HEK293 (cell line): ENCODE measurements around the gene POLG2.

Experiments
- YY2 ChIP-seq: fragments of 450-650 bp; formaldehyde crosslinking; IDR thresholded peaks from 2 replicates; pipeline ENCODE4 v1.5.1; 2016; ENCODE audit warnings: missing biosample characterization, missing genetic modification characterization
- ZBTB17 ChIP-seq: fragments of 450-650 bp; formaldehyde crosslinking; IDR thresholded peaks from 2 replicates; pipeline ENCODE4 v1.5.1; 2016; ENCODE audit warnings: missing biosample characterization, missing genetic modification characterization
- ZBTB21 ChIP-seq: fragments of 450-650 bp; formaldehyde crosslinking; IDR thresholded peaks from 2 replicates; pipeline ENCODE4 v1.5.1; 2017; ENCODE audit warnings: missing biosample characterization, missing genetic modification characterization
- ZNF133 ChIP-seq: fragments of 450-650 bp; formaldehyde crosslinking; IDR thresholded peaks from 2 replicates; pipeline ENCODE4 v1.5.1; 2016; ENCODE audit warnings: missing biosample characterization, missing genetic modification characterization
- ZNF221 ChIP-seq: fragments of 450-650 bp; formaldehyde crosslinking; IDR thresholded peaks from 2 replicates; pipeline ENCODE4 v1.5.1; 2017; ENCODE audit warnings: missing biosample characterization, missing genetic modification characterization, borderline replicate concordance
- ZNF274 ChIP-seq, 2 experiments: fragments of 200-500 bp in 1 of 2; fragments of 450-650 bp in 1 of 2; sonication (Bioruptor generic) in 1 of 2; formaldehyde crosslinking in 1 of 2; IDR thresholded peaks; 2 replicates each; pipeline versions ENCODE4 v1.5.1 to v1.6.1; 2014 to 2016; ENCODE audit warnings: borderline replicate concordance in 1 of 2, inconsistent platforms in 1 of 2, low read length in 1 of 2, missing biosample characterization in 1 of 2, missing genetic modification characterization in 1 of 2
- ZNF354C ChIP-seq: fragments of 450-650 bp; formaldehyde crosslinking; IDR thresholded peaks from 2 replicates; pipeline ENCODE4 v1.5.1; 2016; ENCODE audit warnings: missing biosample characterization, missing genetic modification characterization, low read depth, borderline replicate concordance
- ZNF394 ChIP-seq: fragments of 450-650 bp; formaldehyde crosslinking; IDR thresholded peaks from 2 replicates; pipeline ENCODE4 v1.5.1; 2016; ENCODE audit warnings: missing biosample characterization, missing genetic modification characterization, mild to moderate bottlenecking, moderate library complexity, borderline replicate concordance
- ZNF423 ChIP-seq: fragments of 450-650 bp; formaldehyde crosslinking; IDR thresholded peaks from 2 replicates; pipeline ENCODE4 v1.5.1; 2016; ENCODE audit warnings: missing biosample characterization, missing genetic modification characterization
- ZNF48 ChIP-seq: fragments of 450-650 bp; formaldehyde crosslinking; IDR thresholded peaks from 2 replicates; pipeline ENCODE4 v1.5.1; 2016; ENCODE audit warnings: missing biosample characterization, missing genetic modification characterization
- ZNF548 ChIP-seq: fragments of 450-650 bp; formaldehyde crosslinking; IDR thresholded peaks from 2 replicates; pipeline ENCODE4 v1.5.1; 2016; ENCODE audit warnings: missing biosample characterization, missing genetic modification characterization
- ZNF558 ChIP-seq: fragments of 450-650 bp; formaldehyde crosslinking; IDR thresholded peaks from 2 replicates; pipeline ENCODE4 v1.5.1; 2016; ENCODE audit warnings: missing biosample characterization, missing genetic modification characterization
- ZNF670 ChIP-seq: fragments of 450-650 bp; formaldehyde crosslinking; IDR thresholded peaks from 2 replicates; pipeline ENCODE4 v1.5.1; 2016; ENCODE audit warnings: missing biosample characterization, missing genetic modification characterization, low read depth
- TF ChIP-seq, protein P1 (sequence below): fragments of 450-650 bp; formaldehyde crosslinking; IDR thresholded peaks from 2 replicates; pipeline ENCODE4 v1.5.1; 2017; ENCODE audit warnings: missing biosample characterization, missing genetic modification characterization
- TF ChIP-seq, protein P2 (sequence below): fragments of 450-650 bp; formaldehyde crosslinking; IDR thresholded peaks from 2 replicates; pipeline ENCODE4 v1.5.1; 2016; ENCODE audit warnings: missing biosample characterization, missing genetic modification characterization, low read depth
- TF ChIP-seq, protein P3 (sequence below): fragments of 450-650 bp; formaldehyde crosslinking; IDR thresholded peaks from 2 replicates; pipeline ENCODE4 v1.5.1; 2016; ENCODE audit warnings: missing biosample characterization, missing genetic modification characterization
- TF ChIP-seq, protein P4 (sequence below): fragments of 450-650 bp; formaldehyde crosslinking; IDR thresholded peaks from 2 replicates; pipeline ENCODE4 v1.5.1; 2016; ENCODE audit warnings: missing biosample characterization, missing genetic modification characterization, borderline replicate concordance
- TF ChIP-seq, protein P5 (sequence below): fragments of 450-650 bp; formaldehyde crosslinking; optimal IDR thresholded peaks from 2 replicates; pipeline ENCODE3; 2016; ENCODE audit warnings: missing biosample characterization, mild to moderate bottlenecking, missing genetic modification characterization
- TF ChIP-seq, protein P6 (sequence below): fragments of 450-650 bp; formaldehyde crosslinking; IDR thresholded peaks from 2 replicates; pipeline ENCODE4 v1.5.1; 2016; ENCODE audit warnings: missing biosample characterization, missing genetic modification characterization, low read depth
- TF ChIP-seq, protein P7 (sequence below): fragments of 450-650 bp; formaldehyde crosslinking; IDR thresholded peaks from 2 replicates; pipeline ENCODE4 v1.5.0; 2017; ENCODE audit warnings: missing biosample characterization, missing genetic modification characterization, borderline replicate concordance

Gene POLG2

DNA sequence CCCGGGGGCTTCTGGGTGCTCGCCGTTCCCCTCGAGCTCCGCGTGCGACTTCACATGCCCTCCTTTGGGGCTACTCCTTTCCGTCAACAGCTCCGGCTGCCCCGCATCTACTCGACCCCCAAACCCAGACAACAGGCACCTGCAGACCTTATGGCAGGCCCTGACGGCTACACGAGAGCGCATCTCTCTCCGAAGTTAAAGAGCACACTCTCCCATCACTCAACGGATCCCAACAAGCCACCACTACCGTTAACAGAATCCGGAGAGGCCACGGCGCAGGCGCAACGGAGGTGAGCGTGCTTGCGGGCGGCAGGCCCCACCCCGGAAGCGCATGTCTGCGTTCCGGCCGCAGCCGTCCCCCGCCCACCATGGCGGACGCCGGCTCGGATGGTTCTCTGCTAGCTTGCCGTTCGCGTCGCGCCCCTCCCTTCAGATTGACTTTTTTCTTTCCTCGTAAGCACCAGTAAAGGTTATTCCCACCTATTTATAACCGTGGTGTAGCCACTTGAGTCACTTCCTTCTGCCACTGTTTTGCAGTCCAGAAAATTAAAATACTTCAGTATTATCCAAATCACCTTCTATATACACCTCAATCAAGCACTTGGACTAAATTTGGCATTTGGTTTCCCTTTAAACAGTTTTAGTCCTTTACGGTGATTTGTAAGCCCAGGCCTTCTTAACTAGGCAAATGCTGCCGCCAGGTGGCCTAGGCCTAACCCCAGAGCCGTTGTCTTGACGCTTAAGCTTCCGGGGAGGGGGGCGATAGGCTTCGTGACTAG, at the start of gene POLG2 (continued):
- TF ChIP-seq, protein P1, sequence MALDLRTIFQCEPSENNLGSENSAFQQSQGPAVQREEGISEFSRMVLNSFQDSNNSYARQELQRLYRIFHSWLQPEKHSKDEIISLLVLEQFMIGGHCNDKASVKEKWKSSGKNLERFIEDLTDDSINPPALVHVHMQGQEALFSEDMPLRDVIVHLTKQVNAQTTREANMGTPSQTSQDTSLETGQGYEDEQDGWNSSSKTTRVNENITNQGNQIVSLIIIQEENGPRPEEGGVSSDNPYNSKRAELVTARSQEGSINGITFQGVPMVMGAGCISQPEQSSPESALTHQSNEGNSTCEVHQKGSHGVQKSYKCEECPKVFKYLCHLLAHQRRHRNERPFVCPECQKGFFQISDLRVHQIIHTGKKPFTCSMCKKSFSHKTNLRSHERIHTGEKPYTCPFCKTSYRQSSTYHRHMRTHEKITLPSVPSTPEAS (tag by site-specific recombination), result no peak
- TF ChIP-seq ZNF274 (IDR thresholded peaks at IDR 0.05; ENCODE audit: low read length) (no peak), ZNF274 (tag by site-specific recombination; IDR thresholded peaks at IDR 0.05; ENCODE audit: borderline replicate concordance) (no peak), ZNF548 (tag by site-specific recombination) (no peak), YY2 (tag by site-specific recombination) (peak; percentile 67; the same call in 1 of the 2 replicates), ZNF133 (tag by site-specific recombination) (no peak), ZNF423 (no peak), ZBTB17 (tag by site-specific recombination) (peak; percentile 45), ZNF670 (no peak), ZNF354C (tag by site-specific recombination) (no peak), ZBTB21 (no peak), ZNF48 (tag by site-specific recombination) (no peak), ZNF221 (no peak), ZNF394 (tag by site-specific recombination) (peak; percentile 48), ZNF558 (no peak)
- TF ChIP-seq, protein P2, sequence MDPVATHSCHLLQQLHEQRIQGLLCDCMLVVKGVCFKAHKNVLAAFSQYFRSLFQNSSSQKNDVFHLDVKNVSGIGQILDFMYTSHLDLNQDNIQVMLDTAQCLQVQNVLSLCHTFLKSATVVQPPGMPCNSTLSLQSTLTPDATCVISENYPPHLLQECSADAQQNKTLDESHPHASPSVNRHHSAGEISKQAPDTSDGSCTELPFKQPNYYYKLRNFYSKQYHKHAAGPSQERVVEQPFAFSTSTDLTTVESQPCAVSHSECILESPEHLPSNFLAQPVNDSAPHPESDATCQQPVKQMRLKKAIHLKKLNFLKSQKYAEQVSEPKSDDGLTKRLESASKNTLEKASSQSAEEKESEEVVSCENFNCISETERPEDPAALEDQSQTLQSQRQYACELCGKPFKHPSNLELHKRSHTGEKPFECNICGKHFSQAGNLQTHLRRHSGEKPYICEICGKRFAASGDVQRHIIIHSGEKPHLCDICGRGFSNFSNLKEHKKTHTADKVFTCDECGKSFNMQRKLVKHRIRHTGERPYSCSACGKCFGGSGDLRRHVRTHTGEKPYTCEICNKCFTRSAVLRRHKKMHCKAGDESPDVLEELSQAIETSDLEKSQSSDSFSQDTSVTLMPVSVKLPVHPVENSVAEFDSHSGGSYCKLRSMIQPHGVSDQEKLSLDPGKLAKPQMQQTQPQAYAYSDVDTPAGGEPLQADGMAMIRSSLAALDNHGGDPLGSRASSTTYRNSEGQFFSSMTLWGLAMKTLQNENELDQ (tag by site-specific recombination), result no peak
- TF ChIP-seq, protein P3, sequence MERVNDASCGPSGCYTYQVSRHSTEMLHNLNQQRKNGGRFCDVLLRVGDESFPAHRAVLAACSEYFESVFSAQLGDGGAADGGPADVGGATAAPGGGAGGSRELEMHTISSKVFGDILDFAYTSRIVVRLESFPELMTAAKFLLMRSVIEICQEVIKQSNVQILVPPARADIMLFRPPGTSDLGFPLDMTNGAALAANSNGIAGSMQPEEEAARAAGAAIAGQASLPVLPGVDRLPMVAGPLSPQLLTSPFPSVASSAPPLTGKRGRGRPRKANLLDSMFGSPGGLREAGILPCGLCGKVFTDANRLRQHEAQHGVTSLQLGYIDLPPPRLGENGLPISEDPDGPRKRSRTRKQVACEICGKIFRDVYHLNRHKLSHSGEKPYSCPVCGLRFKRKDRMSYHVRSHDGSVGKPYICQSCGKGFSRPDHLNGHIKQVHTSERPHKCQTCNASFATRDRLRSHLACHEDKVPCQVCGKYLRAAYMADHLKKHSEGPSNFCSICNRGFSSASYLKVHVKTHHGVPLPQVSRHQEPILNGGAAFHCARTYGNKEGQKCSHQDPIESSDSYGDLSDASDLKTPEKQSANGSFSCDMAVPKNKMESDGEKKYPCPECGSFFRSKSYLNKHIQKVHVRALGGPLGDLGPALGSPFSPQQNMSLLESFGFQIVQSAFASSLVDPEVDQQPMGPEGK (tag by site-specific recombination), result peak; percentile 70; the same call in 1 of the 2 replicates
- TF ChIP-seq, protein P4, sequence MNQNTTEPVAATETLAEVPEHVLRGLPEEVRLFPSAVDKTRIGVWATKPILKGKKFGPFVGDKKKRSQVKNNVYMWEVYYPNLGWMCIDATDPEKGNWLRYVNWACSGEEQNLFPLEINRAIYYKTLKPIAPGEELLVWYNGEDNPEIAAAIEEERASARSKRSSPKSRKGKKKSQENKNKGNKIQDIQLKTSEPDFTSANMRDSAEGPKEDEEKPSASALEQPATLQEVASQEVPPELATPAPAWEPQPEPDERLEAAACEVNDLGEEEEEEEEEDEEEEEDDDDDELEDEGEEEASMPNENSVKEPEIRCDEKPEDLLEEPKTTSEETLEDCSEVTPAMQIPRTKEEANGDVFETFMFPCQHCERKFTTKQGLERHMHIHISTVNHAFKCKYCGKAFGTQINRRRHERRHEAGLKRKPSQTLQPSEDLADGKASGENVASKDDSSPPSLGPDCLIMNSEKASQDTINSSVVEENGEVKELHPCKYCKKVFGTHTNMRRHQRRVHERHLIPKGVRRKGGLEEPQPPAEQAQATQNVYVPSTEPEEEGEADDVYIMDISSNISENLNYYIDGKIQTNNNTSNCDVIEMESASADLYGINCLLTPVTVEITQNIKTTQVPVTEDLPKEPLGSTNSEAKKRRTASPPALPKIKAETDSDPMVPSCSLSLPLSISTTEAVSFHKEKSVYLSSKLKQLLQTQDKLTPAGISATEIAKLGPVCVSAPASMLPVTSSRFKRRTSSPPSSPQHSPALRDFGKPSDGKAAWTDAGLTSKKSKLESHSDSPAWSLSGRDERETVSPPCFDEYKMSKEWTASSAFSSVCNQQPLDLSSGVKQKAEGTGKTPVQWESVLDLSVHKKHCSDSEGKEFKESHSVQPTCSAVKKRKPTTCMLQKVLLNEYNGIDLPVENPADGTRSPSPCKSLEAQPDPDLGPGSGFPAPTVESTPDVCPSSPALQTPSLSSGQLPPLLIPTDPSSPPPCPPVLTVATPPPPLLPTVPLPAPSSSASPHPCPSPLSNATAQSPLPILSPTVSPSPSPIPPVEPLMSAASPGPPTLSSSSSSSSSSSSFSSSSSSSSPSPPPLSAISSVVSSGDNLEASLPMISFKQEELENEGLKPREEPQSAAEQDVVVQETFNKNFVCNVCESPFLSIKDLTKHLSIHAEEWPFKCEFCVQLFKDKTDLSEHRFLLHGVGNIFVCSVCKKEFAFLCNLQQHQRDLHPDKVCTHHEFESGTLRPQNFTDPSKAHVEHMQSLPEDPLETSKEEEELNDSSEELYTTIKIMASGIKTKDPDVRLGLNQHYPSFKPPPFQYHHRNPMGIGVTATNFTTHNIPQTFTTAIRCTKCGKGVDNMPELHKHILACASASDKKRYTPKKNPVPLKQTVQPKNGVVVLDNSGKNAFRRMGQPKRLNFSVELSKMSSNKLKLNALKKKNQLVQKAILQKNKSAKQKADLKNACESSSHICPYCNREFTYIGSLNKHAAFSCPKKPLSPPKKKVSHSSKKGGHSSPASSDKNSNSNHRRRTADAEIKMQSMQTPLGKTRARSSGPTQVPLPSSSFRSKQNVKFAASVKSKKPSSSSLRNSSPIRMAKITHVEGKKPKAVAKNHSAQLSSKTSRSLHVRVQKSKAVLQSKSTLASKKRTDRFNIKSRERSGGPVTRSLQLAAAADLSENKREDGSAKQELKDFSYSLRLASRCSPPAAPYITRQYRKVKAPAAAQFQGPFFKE (tag by site-specific recombination), result no peak
- TF ChIP-seq, protein P5, sequence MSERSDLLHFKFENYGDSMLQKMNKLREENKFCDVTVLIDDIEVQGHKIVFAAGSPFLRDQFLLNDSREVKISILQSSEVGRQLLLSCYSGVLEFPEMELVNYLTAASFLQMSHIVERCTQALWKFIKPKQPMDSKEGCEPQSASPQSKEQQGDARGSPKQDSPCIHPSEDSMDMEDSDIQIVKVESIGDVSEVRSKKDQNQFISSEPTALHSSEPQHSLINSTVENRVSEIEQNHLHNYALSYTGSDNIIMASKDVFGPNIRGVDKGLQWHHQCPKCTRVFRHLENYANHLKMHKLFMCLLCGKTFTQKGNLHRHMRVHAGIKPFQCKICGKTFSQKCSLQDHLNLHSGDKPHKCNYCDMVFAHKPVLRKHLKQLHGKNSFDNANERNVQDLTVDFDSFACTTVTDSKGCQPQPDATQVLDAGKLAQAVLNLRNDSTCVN (tag by site-specific recombination), result peak; percentile 49
- TF ChIP-seq, protein P6, sequence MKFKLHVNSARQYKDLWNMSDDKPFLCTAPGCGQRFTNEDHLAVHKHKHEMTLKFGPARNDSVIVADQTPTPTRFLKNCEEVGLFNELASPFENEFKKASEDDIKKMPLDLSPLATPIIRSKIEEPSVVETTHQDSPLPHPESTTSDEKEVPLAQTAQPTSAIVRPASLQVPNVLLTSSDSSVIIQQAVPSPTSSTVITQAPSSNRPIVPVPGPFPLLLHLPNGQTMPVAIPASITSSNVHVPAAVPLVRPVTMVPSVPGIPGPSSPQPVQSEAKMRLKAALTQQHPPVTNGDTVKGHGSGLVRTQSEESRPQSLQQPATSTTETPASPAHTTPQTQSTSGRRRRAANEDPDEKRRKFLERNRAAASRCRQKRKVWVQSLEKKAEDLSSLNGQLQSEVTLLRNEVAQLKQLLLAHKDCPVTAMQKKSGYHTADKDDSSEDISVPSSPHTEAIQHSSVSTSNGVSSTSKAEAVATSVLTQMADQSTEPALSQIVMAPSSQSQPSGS (tag by site-specific recombination), result no peak
- TF ChIP-seq, protein P7, sequence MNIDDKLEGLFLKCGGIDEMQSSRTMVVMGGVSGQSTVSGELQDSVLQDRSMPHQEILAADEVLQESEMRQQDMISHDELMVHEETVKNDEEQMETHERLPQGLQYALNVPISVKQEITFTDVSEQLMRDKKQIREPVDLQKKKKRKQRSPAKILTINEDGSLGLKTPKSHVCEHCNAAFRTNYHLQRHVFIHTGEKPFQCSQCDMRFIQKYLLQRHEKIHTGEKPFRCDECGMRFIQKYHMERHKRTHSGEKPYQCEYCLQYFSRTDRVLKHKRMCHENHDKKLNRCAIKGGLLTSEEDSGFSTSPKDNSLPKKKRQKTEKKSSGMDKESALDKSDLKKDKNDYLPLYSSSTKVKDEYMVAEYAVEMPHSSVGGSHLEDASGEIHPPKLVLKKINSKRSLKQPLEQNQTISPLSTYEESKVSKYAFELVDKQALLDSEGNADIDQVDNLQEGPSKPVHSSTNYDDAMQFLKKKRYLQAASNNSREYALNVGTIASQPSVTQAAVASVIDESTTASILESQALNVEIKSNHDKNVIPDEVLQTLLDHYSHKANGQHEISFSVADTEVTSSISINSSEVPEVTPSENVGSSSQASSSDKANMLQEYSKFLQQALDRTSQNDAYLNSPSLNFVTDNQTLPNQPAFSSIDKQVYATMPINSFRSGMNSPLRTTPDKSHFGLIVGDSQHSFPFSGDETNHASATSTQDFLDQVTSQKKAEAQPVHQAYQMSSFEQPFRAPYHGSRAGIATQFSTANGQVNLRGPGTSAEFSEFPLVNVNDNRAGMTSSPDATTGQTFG (tag by site-specific recombination), result no peak
